GM23338 (cell line): ENCODE measurements around the gene OTOG. TPM values are rescaled to one million over a fixed set of nuclear protein-coding genes. Genes with fewer than 3 reads are reported as not detected.

Source experiments
- ATAC-seq: fragments of 200-7000 bp; cut with Tn5 transposase; 3 replicates; pipeline ENCODE4 v1.9.1; 2020
- DNase-seq: peaks from one replicate; pipeline ENCODE4 v3.0.0-alpha.2; 2015; ENCODE audit warnings: low spot score
- H2AFZ ChIP-seq: fragments of 200-600 bp; sonication (generic); 2 replicates; pipeline ENCODE4 v1.8.0; 2016; ENCODE audit warnings: antibody characterized with exemption, mild to moderate bottlenecking, moderate library complexity
- H3F3A ChIP-seq: fragments of 200-600 bp; sonication (generic); replicated peaks from 2 replicates; pipeline ENCODE4 v1.8.0; 2017; ENCODE audit warnings: antibody characterized with exemption, mixed run types, low read depth
- H3K27ac ChIP-seq: fragments of 200-600 bp; sonication (generic); 2 replicates; pipeline ENCODE4 v1.6.1; 2016; ENCODE audit warnings: low read depth
- H3K27me3 ChIP-seq: fragments of 200-600 bp; sonication (generic); 2 replicates; pipeline ENCODE4 v1.8.0; 2016; ENCODE audit warnings: mild to moderate bottlenecking, mixed run types, moderate library complexity; ENCODE audit not compliant: insufficient read depth
- H3K36me3 ChIP-seq: fragments of 200-600 bp; sonication (generic); 2 replicates; pipeline ENCODE4 v1.8.0; 2016; ENCODE audit warnings: mild to moderate bottlenecking; ENCODE audit not compliant: insufficient read depth
- H3K4me1 ChIP-seq: fragments of 200-600 bp; sonication (generic); 2 replicates; pipeline ENCODE4 v1.8.0; 2016; ENCODE audit warnings: mild to moderate bottlenecking, moderate library complexity; ENCODE audit not compliant: insufficient read depth
- H3K4me2 ChIP-seq: fragments of 200-600 bp; sonication (generic); 2 replicates; pipeline ENCODE4 v1.7.1; 2017; ENCODE audit warnings: mixed run types
- H3K4me3 ChIP-seq: fragments of 200-600 bp; sonication (generic); 2 replicates; pipeline ENCODE4 v1.6.1; 2016; ENCODE audit warnings: mixed run types
- H3K79me2 ChIP-seq: fragments of 200-600 bp; sonication (generic); replicated peaks from 2 replicates; pipeline ENCODE4 v1.8.0; 2017; ENCODE audit warnings: mild to moderate bottlenecking; ENCODE audit not compliant: insufficient read depth
- H3K9me2 ChIP-seq: fragments of 200-600 bp; sonication (generic); 2 replicates; pipeline ENCODE4 v1.8.0; 2017; ENCODE audit not compliant: insufficient read depth
- H4K20me1 ChIP-seq: fragments of 200-600 bp; sonication (generic); replicated peaks from 2 replicates; pipeline ENCODE4 v1.8.0; 2017; ENCODE audit warnings: mild to moderate bottlenecking; ENCODE audit not compliant: insufficient read depth
- H3K27ac Mint-ChIP-seq: 2 replicates; pipeline ENCODE4 v1.8.0; 2020; ENCODE audit warnings: inconsistent platforms, mild to moderate bottlenecking, moderate library complexity, mixed read lengths
- H3K27me3 Mint-ChIP-seq: 3 replicates; pipeline ENCODE4 v1.8.0; 2022; ENCODE audit warnings: low read depth, mild to moderate bottlenecking, moderate library complexity, mixed read lengths, inconsistent platforms; ENCODE audit not compliant: insufficient read depth, poor library complexity
- H3K36me3 Mint-ChIP-seq: 3 replicates; pipeline ENCODE4 v1.8.0; 2021; ENCODE audit warnings: low read depth, mild to moderate bottlenecking, inconsistent platforms, moderate library complexity, mixed read lengths
- H3K4me1 Mint-ChIP-seq: 3 replicates; pipeline ENCODE4 v1.8.0; 2020; ENCODE audit warnings: mild to moderate bottlenecking, inconsistent platforms, mixed read lengths
- H3K4me3 Mint-ChIP-seq: 3 replicates; pipeline ENCODE4 v1.8.0; 2021; ENCODE audit warnings: moderate library complexity, mild to moderate bottlenecking, inconsistent platforms, mixed read lengths
- H3K9me3 Mint-ChIP-seq: 3 replicates; pipeline ENCODE4 v1.8.0; 2020; ENCODE audit warnings: moderate library complexity, mild to moderate bottlenecking, inconsistent platforms, mixed read lengths
- JUNB ChIP-seq: IDR thresholded peaks from one replicate; pipeline ENCODE4 v1.6.1; 2016; ENCODE audit warnings: antibody characterized with exemption; ENCODE audit not compliant: unreplicated experiment
- POLR2AphosphoS5 ChIP-seq: IDR thresholded peaks from 2 replicates; pipeline ENCODE4 v1.6.1; 2016; ENCODE audit warnings: antibody characterized with exemption, low read depth
- ZNF462 ChIP-seq: fragments of 250-450 bp; sonication (Bioruptor Pico); IDR thresholded peaks from 2 replicates; pipeline ENCODE4 v1.5.0; 2020; ENCODE audit warnings: mild to moderate bottlenecking, moderate library complexity
- polyA plus RNA-seq: library from polyadenylated mRNA; unstranded; fragments of >200 nt; fragmentation: Nextera tagmentation; extraction: Ambion mirVana; gene quantifications from 2 replicates; pipeline ENCODE4 v1.2.1, GENCODE V29; 2016
- total RNA-seq: library from RNA; depleted of rRNA; stranded (reverse); fragments of >200 nt; shearing (Covaris generic); gene quantifications from 2 replicates; pipeline ENCODE4 v1.2.3, GENCODE V29; 2014
- TF ChIP-seq, protein P1 (sequence below), 2 experiments: fragments of 200-600 bp in 1 of 2; sonication (generic) in 1 of 2; conservative IDR thresholded peaks; 2 replicates each; pipeline versions ENCODE4 v1.5.1 to v1.6.1; 2016 to 2017; ENCODE audit warnings: antibody characterized with exemption in 2 of 2, low read depth in 2 of 2, mild to moderate bottlenecking in 2 of 2, moderate library complexity in 1 of 2

The OTOG gene
- total and polyA plus RNA-seq, 2 experiments from 2014 or later, result 0.40 to 0.52 TPM

- no peak for TF ChIP-seq ZNF462 (CRISPR knock-in tag)
- no peak for TF ChIP-seq JUNB
Observed at GRCh38 chr11:17563961-17564686, 17.1 kb downstream of the OTOG start (continued).

DNA sequence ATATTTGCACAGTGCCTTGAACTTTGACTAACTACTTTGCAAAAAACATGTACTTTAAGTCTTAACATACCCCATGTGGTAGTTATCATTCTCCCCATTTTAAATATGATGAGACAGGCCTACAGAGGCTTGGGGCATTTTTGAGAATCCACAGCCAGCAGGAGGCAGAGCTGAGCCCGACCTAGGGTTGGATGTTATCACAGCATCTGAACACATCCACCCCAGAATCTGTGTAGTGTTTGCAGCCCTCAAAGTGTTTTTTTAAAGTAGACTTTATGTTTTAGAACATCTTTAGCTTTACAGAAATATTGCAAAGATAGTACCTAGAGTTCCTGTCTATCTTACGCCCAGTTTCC is 17.6 kb downstream of the OTOG start:
- Mint-ChIP-seq H3K27me3 (peaks cover 5% of the 10 kb centered on the region), H3K4me1 (no peaks in the 10 kb centered on the region; the same call in 2 of the 3 replicates), H3K36me3 (no peaks in the 10 kb centered on the region), H3K4me3 (no peak overlapping the region), H3K9me3 (no peaks in the 10 kb centered on the region), H3K27ac (no peak overlapping the region)
- H2AFZ ChIP-seq, result no peak overlapping the region
- no peak for TF ChIP-seq POLR2AphosphoS5
- TF ChIP-seq, protein P1, sequence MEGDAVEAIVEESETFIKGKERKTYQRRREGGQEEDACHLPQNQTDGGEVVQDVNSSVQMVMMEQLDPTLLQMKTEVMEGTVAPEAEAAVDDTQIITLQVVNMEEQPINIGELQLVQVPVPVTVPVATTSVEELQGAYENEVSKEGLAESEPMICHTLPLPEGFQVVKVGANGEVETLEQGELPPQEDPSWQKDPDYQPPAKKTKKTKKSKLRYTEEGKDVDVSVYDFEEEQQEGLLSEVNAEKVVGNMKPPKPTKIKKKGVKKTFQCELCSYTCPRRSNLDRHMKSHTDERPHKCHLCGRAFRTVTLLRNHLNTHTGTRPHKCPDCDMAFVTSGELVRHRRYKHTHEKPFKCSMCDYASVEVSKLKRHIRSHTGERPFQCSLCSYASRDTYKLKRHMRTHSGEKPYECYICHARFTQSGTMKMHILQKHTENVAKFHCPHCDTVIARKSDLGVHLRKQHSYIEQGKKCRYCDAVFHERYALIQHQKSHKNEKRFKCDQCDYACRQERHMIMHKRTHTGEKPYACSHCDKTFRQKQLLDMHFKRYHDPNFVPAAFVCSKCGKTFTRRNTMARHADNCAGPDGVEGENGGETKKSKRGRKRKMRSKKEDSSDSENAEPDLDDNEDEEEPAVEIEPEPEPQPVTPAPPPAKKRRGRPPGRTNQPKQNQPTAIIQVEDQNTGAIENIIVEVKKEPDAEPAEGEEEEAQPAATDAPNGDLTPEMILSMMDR (conservative IDR thresholded peaks at IDR 0.05; ENCODE audit: low read depth in 2 of 2), result peak; percentile 68 to 71
- no peaks in the 10 kb centered on the region for H3K9me2 ChIP-seq
- no peak overlapping the region for H3K4me2 ChIP-seq
- H4K20me1 ChIP-seq, result no peaks in the 10 kb centered on the region
- H3K4me3 ChIP-seq, result no peak overlapping the region
- H3K79me2 ChIP-seq, result no peaks in the 10 kb centered on the region
- H3K27ac ChIP-seq, result no peak overlapping the region
- H3K27me3 ChIP-seq, result no peaks in the 10 kb centered on the region
- DNase-seq, result peak; percentile 64
- no peaks in the 10 kb centered on the region for H3F3A ChIP-seq
- no peaks in the 10 kb centered on the region for H3K36me3 ChIP-seq
- peak; percentile 71 for ATAC-seq
- H3K4me1 ChIP-seq, result no peaks in the 10 kb centered on the region
